SK-N-SH (cell line): ENCODE data around the gene LZTFL1. TPM values are rescaled to one million over a fixed set of nuclear protein-coding genes. Genes with fewer than 3 reads are reported as not detected.

Experiments used
- CTCF ChIA-PET: fragments of 300-600, 350-600 bp; formaldehyde crosslinking; extraction: SDS; loops from one replicate; lab custom pipeline; 2021; lab: Yijun Ruan, JAX
- POLR2A ChIA-PET: fragments of 350-600 bp; sonication (Branson Sonifier 250); formaldehyde crosslinking; extraction: SDS; loops from one replicate; lab custom pipeline; 2020; ENCODE audit warnings: antibody characterized with exemption, inconsistent platforms; lab: Yijun Ruan, JAX
- DNase-seq: peaks from one replicate; pipeline ENCODE4 v3.0.0; 2012
- H2AFZ ChIP-seq: fragments of 200-600 bp; sonication (generic); 2 replicates; pipeline ENCODE4 v1.8.1; 2016; ENCODE audit warnings: antibody characterized with exemption, mild to moderate bottlenecking, low read depth
- H3F3A ChIP-seq: fragments of 200-600 bp; sonication (generic); replicated peaks from 2 replicates; pipeline ENCODE3; 2016; ENCODE audit warnings: antibody characterized with exemption, mild to moderate bottlenecking; ENCODE audit not compliant: insufficient read depth
- H3K27ac ChIP-seq, 2 experiments: fragments of 200-500 bp in 1 of 2; fragments of 200-600 bp in 1 of 2; sonication (Bioruptor generic) in 1 of 2; sonication (generic), shearing (Covaris generic) in 1 of 2; 2 replicates each; pipeline versions ENCODE4 v1.5.1 to v1.6.1; 2014 to 2016; ENCODE audit warnings: low read depth in 2 of 2, inconsistent platforms in 1 of 2, low read length in 1 of 2, mild to moderate bottlenecking in 1 of 2, mixed read lengths in 1 of 2
- H3K27me3 ChIP-seq: fragments of 200-600 bp; sonication (generic), shearing (Covaris generic); 2 replicates; pipeline ENCODE4 v1.6.1; 2016; ENCODE audit warnings: mixed run types; ENCODE audit not compliant: insufficient read depth
- H3K36me3 ChIP-seq, 2 experiments: fragments of 200-500 bp in 1 of 2; fragments of 200-600 bp in 1 of 2; sonication (Bioruptor generic) in 1 of 2; sonication (generic) in 1 of 2; replicated peaks in 1 of 2; 2 replicates each; pipeline versions ENCODE3 to v1.5.1; 2014 to 2016; ENCODE audit warnings: low read length in 1 of 2, mild to moderate bottlenecking in 1 of 2; ENCODE audit not compliant: insufficient read depth in 2 of 2, control insufficient read depth in 1 of 2
- H3K4me1 ChIP-seq, 2 experiments: fragments of 200-500 bp in 1 of 2; fragments of 200-600 bp in 1 of 2; sonication (Bioruptor generic) in 1 of 2; sonication (generic), shearing (Covaris generic) in 1 of 2; 2 replicates each; pipeline versions ENCODE4 v1.5.1 to v1.6.1; 2014 to 2016; ENCODE audit warnings: low read depth in 1 of 2, low read length in 1 of 2, mixed run types in 1 of 2; ENCODE audit not compliant: insufficient read depth in 2 of 2, control insufficient read depth in 1 of 2
- H3K4me2 ChIP-seq: fragments of 200-600 bp; sonication (generic), shearing (Covaris generic); 2 replicates; pipeline ENCODE4 v1.6.1; 2017; ENCODE audit warnings: mixed run types
- H3K4me3 ChIP-seq, 2 experiments: fragments of 200-500 bp in 1 of 2; fragments of 200-600 bp in 1 of 2; sonication (Bioruptor generic) in 1 of 2; sonication (generic), shearing (Covaris generic) in 1 of 2; 2 replicates each; pipeline versions ENCODE4 v1.5.1 to v1.8.1; 2014 to 2016; ENCODE audit warnings: low read depth in 2 of 2, inconsistent platforms in 1 of 2, low read length in 1 of 2, mild to moderate bottlenecking in 1 of 2, mixed read lengths in 1 of 2, moderate library complexity in 1 of 2
- H3K79me2 ChIP-seq: fragments of 200-600 bp; sonication (generic); 2 replicates; pipeline ENCODE4 v1.8.1; 2017; ENCODE audit warnings: mild to moderate bottlenecking; ENCODE audit not compliant: insufficient read depth
- H3K9ac ChIP-seq: fragments of 200-600 bp; sonication (generic); 2 replicates; pipeline ENCODE4 v1.6.1; 2017; ENCODE audit warnings: mixed run types
- H3K9me2 ChIP-seq: fragments of 200-600 bp; sonication (generic); 2 replicates; pipeline ENCODE4 v1.6.1; 2017; ENCODE audit warnings: mixed run types
- H3K9me3 ChIP-seq: fragments of 200-600 bp; sonication (generic); 2 replicates; pipeline ENCODE4 v1.6.1; 2017; ENCODE audit warnings: mixed run types, mild to moderate bottlenecking, moderate library complexity
- H4K20me1 ChIP-seq: fragments of 200-600 bp; sonication (generic); 2 replicates; pipeline ENCODE4 v1.6.1; 2017; ENCODE audit warnings: mild to moderate bottlenecking, mixed run types; ENCODE audit not compliant: insufficient read depth
- CHD2 ChIP-seq: fragments of 150-350 bp; IDR thresholded peaks from 2 replicates; pipeline ENCODE4 v1.6.1; 2018; ENCODE audit warnings: low read length; ENCODE audit not compliant: partially characterized antibody
- ELF1 ChIP-seq: IDR thresholded peaks from 2 replicates; pipeline ENCODE4 v1.4.0; 2012
- FOSL2 ChIP-seq: IDR thresholded peaks from 2 replicates; pipeline ENCODE4 v1.4.0; 2012; ENCODE audit warnings: low read depth, mild to moderate bottlenecking, moderate library complexity, borderline replicate concordance
- FOXM1 ChIP-seq: IDR thresholded peaks from 2 replicates; pipeline ENCODE4 v1.4.0; 2012; ENCODE audit warnings: low read depth, mild to moderate bottlenecking
- GABPA ChIP-seq: IDR thresholded peaks from 2 replicates; pipeline ENCODE4 v1.4.0; 2012; ENCODE audit warnings: low read depth, mild to moderate bottlenecking
- MEF2A ChIP-seq: IDR thresholded peaks from 2 replicates; pipeline ENCODE4 v1.4.0; 2012; ENCODE audit warnings: low read depth, borderline replicate concordance
- MXI1 ChIP-seq: IDR thresholded peaks from 2 replicates; pipeline ENCODE4 v1.6.1; 2012; ENCODE audit warnings: mild to moderate bottlenecking, low read depth, low read length, improper control_type of control experiment
- RAD21 ChIP-seq: IDR thresholded peaks from 2 replicates; pipeline ENCODE4 v1.6.1; 2012; ENCODE audit warnings: mild to moderate bottlenecking, low read length
- RCOR1 ChIP-seq: fragments of 150-350 bp; IDR thresholded peaks from 2 replicates; pipeline ENCODE4 v1.6.1; 2017; ENCODE audit warnings: antibody characterized with exemption, low read length
- RFX5 ChIP-seq: IDR thresholded peaks from 2 replicates; pipeline ENCODE4 v1.6.1; 2012; ENCODE audit warnings: mild to moderate bottlenecking, improper control_type of control experiment, low read length
- RXRA ChIP-seq: IDR thresholded peaks from 2 replicates; pipeline ENCODE4 v1.4.0; 2012; ENCODE audit warnings: low read depth, mild to moderate bottlenecking, borderline replicate concordance
- SIN3A ChIP-seq: IDR thresholded peaks from 2 replicates; pipeline ENCODE4 v1.6.1; 2012; ENCODE audit warnings: low read depth, mild to moderate bottlenecking, low read length, moderate library complexity, borderline replicate concordance
- SMC3 ChIP-seq: IDR thresholded peaks from 2 replicates; pipeline ENCODE4 v1.6.1; 2012; ENCODE audit warnings: low read depth, low read length, improper control_type of control experiment
- TAF1 ChIP-seq: IDR thresholded peaks from 2 replicates; pipeline ENCODE4 v1.6.1; 2012; ENCODE audit warnings: low read depth, mild to moderate bottlenecking, low read length, moderate library complexity, borderline replicate concordance
- TCF12 ChIP-seq: IDR thresholded peaks from 2 replicates; pipeline ENCODE4 v1.4.0; 2012
- TEAD4 ChIP-seq: IDR thresholded peaks from 2 replicates; pipeline ENCODE4 v1.4.0; 2012; ENCODE audit warnings: mild to moderate bottlenecking, borderline replicate concordance; ENCODE audit not compliant: insufficient read depth
- USF2 ChIP-seq: fragments of 150-350 bp; IDR thresholded peaks from 2 replicates; pipeline ENCODE4 v1.6.1; 2017; ENCODE audit warnings: antibody characterized with exemption, low read length, low read depth, borderline replicate concordance
- YY1 ChIP-seq: IDR thresholded peaks from 2 replicates; pipeline ENCODE4 v1.4.0; 2012; ENCODE audit warnings: low read depth, mild to moderate bottlenecking
- WGBS: methylation state at CpG from one replicate; pipeline ENCODE4 v1.1.6; 2017; ENCODE audit warnings: low lambda C conversion rate; 5-methylcytosine and 5-hydroxymethylcytosine counted together
- polyA plus RNA-seq, 3 experiments: library from polyadenylated mRNA; depleted of rRNA; stranded (reverse); fragments of >200 nt; gene quantifications; 2 replicates each; pipeline ENCODE4 v1.2.3, GENCODE V29; 2012
- TF ChIP-seq, protein P1 (sequence below): IDR thresholded peaks from 2 replicates; pipeline ENCODE4 v1.6.1; 2012; ENCODE audit warnings: mild to moderate bottlenecking, low read depth, low read length, moderate library complexity
- TF ChIP-seq, protein P2 (sequence below): IDR thresholded peaks from 2 replicates; pipeline ENCODE4 v1.4.0; 2012; ENCODE audit warnings: low read depth
- TF ChIP-seq, protein P3 (sequence below): fragments of 200-600 bp; sonication (generic); IDR thresholded peaks from 2 replicates; pipeline ENCODE4 v1.6.1; 2017; ENCODE audit warnings: antibody characterized with exemption, mild to moderate bottlenecking, moderate library complexity

Gene LZTFL1
- polyA plus RNA-seq, 1 of the 3 experiments (the other 2 are of a cell fraction): 11.9 TPM

- TF ChIP-seq USF2 (no peak), YY1 (no peak), FOXM1 (0 out of 2 replicates have a peak, but pooled peaks have one; percentile 45), TAF1 (no peak), SIN3A (no peak), SMC3 (no peak), RFX5 (no peak), TEAD4 (no peak; the same call in none of the 2 replicates), TCF12 (peak; percentile 83), FOSL2 (peak; percentile 63), ELF1 (no peak), MXI1 (no peak), RCOR1 (no peak), RAD21 (no peak)
These were observed 23.9 kb downstream of the LZTFL1 start (continued) for GRCh38 chr3:45817831-45818522.

GRCh38 chr3:45816544-45816943, 25.4 kb downstream of the LZTFL1 start:
- Histone ChIP-seq H2AFZ (no peak overlapping the region), H3F3A (peaks cover 9% of the 10 kb centered on the region), H3K4me1 (peaks cover 0 to 2% of the 10 kb centered on the region in 2 experiments; a peak in 2 of 4 replicates), H4K20me1 (no peaks in the 10 kb centered on the region), H3K9me2 (no peaks in the 10 kb centered on the region), H3K36me3 (peaks cover 0 to 9% of the 10 kb centered on the region in 2 experiments), H3K9me3 (no peaks in the 10 kb centered on the region), H3K79me2 (no peaks in the 10 kb centered on the region), H3K9ac (no peak overlapping the region), H3K4me2 (no peak overlapping the region), H3K27me3 (no peaks in the 10 kb centered on the region), H3K27ac (no peak overlapping the region), H3K4me3 (no peak overlapping the region)
- TF ChIP-seq, protein P1, sequence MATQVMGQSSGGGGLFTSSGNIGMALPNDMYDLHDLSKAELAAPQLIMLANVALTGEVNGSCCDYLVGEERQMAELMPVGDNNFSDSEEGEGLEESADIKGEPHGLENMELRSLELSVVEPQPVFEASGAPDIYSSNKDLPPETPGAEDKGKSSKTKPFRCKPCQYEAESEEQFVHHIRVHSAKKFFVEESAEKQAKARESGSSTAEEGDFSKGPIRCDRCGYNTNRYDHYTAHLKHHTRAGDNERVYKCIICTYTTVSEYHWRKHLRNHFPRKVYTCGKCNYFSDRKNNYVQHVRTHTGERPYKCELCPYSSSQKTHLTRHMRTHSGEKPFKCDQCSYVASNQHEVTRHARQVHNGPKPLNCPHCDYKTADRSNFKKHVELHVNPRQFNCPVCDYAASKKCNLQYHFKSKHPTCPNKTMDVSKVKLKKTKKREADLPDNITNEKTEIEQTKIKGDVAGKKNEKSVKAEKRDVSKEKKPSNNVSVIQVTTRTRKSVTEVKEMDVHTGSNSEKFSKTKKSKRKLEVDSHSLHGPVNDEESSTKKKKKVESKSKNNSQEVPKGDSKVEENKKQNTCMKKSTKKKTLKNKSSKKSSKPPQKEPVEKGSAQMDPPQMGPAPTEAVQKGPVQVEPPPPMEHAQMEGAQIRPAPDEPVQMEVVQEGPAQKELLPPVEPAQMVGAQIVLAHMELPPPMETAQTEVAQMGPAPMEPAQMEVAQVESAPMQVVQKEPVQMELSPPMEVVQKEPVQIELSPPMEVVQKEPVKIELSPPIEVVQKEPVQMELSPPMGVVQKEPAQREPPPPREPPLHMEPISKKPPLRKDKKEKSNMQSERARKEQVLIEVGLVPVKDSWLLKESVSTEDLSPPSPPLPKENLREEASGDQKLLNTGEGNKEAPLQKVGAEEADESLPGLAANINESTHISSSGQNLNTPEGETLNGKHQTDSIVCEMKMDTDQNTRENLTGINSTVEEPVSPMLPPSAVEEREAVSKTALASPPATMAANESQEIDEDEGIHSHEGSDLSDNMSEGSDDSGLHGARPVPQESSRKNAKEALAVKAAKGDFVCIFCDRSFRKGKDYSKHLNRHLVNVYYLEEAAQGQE: no peak
- no peak for TF ChIP-seq RXRA
- TF ChIP-seq MEF2A: no peak
- TF ChIP-seq, protein P2, sequence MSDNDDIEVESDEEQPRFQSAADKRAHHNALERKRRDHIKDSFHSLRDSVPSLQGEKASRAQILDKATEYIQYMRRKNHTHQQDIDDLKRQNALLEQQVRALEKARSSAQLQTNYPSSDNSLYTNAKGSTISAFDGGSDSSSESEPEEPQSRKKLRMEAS: no peak
- no peak for TF ChIP-seq GABPA
- TF ChIP-seq TAF1: no peak
- TF ChIP-seq, protein P3, sequence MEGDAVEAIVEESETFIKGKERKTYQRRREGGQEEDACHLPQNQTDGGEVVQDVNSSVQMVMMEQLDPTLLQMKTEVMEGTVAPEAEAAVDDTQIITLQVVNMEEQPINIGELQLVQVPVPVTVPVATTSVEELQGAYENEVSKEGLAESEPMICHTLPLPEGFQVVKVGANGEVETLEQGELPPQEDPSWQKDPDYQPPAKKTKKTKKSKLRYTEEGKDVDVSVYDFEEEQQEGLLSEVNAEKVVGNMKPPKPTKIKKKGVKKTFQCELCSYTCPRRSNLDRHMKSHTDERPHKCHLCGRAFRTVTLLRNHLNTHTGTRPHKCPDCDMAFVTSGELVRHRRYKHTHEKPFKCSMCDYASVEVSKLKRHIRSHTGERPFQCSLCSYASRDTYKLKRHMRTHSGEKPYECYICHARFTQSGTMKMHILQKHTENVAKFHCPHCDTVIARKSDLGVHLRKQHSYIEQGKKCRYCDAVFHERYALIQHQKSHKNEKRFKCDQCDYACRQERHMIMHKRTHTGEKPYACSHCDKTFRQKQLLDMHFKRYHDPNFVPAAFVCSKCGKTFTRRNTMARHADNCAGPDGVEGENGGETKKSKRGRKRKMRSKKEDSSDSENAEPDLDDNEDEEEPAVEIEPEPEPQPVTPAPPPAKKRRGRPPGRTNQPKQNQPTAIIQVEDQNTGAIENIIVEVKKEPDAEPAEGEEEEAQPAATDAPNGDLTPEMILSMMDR: no peak
- TF ChIP-seq RAD21: no peak
- no peak for TF ChIP-seq CHD2
- TF ChIP-seq SMC3: no peak
- CTCF ChIA-PET: interaction anchor here (0.7 to 1.5 kb wide), 5 partner anchors 15 to 263 kb away, joined by 3 to 5 read pairs (median 3); no protein-coding TSS in a partner anchor
- no peak for DNase-seq
- POLR2A ChIA-PET: no interaction called here
- 56% methylated on average over 3 of the region's 3 CpGs for WGBS
